KMS-11 (cell line): ENCODE measurements around the gene HOXB13.

Source experiments
- H2AFZ ChIP-seq: fragments of 200-600 bp; sonication (generic); 2 replicates; pipeline ENCODE4 v1.6.1; 2016; ENCODE audit warnings: antibody characterized with exemption, mixed run types, low read depth
- H3K27ac ChIP-seq: fragments of 200-600 bp; sonication (generic); 2 replicates; pipeline ENCODE4 v1.6.1; 2016; ENCODE audit warnings: mild to moderate bottlenecking, mixed run types
- H3K27me3 ChIP-seq: fragments of 200-600 bp; sonication (generic); 2 replicates; pipeline ENCODE4 v1.6.1; 2017; ENCODE audit warnings: mild to moderate bottlenecking, low read depth, mixed run types, moderate library complexity; ENCODE audit not compliant: insufficient read depth
- H3K36me3 ChIP-seq: fragments of 200-600 bp; sonication (generic); 2 replicates; pipeline ENCODE4 v1.6.1; 2017; ENCODE audit warnings: mild to moderate bottlenecking, mixed run types; ENCODE audit not compliant: insufficient read depth
- H3K4me1 ChIP-seq: fragments of 200-600 bp; sonication (generic); 2 replicates; pipeline ENCODE4 v1.6.1; 2016; ENCODE audit warnings: mild to moderate bottlenecking, low read depth, mixed run types; ENCODE audit not compliant: poor library complexity, severe bottlenecking
- H3K4me2 ChIP-seq: fragments of 200-600 bp; sonication (generic); 2 replicates; pipeline ENCODE4 v1.7.0; 2016; ENCODE audit warnings: mild to moderate bottlenecking, mixed run types
- H3K4me3 ChIP-seq: fragments of 200-600 bp; sonication (generic); IDR thresholded peaks from 2 replicates; pipeline ENCODE4 v1.6.1; 2017; ENCODE audit warnings: low read depth, low read length, mixed read lengths; ENCODE audit not compliant: insufficient read depth
- H3K79me2 ChIP-seq: fragments of 200-600 bp; sonication (generic); 2 replicates; pipeline ENCODE4 v1.6.1; 2016; ENCODE audit warnings: low read depth, mixed run types; ENCODE audit not compliant: insufficient read depth
- H3K9ac ChIP-seq: fragments of 200-600 bp; sonication (generic); 2 replicates; pipeline ENCODE4 v1.6.1; 2016; ENCODE audit warnings: mild to moderate bottlenecking, mixed run types
- H4K20me1 ChIP-seq: fragments of 200-600 bp; sonication (generic); 2 replicates; pipeline ENCODE4 v1.6.1; 2016; ENCODE audit warnings: mild to moderate bottlenecking, mixed run types; ENCODE audit not compliant: insufficient read depth
- TF ChIP-seq, protein P1 (sequence below): fragments of 200-600 bp; sonication (generic); conservative IDR thresholded peaks from 2 replicates; pipeline ENCODE4 v1.6.1; 2017; ENCODE audit warnings: low read depth, mild to moderate bottlenecking, antibody characterized with exemption, low read length, moderate library complexity, mixed read lengths

The HOXB13 gene

DNA sequence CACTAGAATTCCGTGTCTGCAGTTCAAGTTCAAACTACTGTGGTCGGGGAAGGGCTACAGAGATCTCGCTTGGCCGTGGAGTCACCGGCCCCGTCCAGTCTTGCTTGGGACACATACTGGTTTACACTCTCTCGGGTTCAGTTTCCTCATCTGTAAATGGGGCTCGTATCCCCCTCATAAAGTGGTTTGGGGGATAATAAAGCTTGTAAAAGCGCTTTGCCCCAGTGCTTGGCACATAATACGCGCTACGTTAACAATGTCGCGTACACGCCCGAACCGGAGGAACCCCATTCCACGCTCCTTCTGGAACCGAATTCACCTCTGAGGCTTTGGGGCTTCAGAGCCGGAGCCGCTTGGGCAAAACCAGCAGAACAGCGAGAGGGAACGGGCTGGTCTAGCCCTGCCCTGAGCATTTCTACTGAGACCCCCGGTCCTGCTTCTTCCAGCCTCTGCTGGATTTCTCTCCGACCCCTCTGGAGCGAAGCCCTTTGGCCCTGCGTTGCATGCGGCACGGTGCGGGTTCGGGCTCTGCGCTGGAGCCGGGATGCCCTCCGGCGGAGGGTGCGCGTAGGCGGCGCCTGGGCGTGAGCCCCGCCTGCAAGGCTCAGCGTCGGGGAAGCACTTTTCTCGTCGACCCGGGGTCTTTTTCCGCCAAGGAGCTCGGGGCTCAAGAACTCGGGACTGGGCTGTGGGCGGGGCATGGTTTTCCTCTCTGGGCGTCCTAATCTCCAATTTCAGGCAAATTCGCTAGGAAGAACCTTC lies 26.1 kb upstream of the HOXB13 start:
- Histone ChIP-seq H4K20me1 (no peaks in the 10 kb centered on the region), H3K4me1 (no peaks in the 10 kb centered on the region), H3K4me3 (no peak overlapping the region), H3K27me3 (peaks cover 17% of the 10 kb centered on the region; the same call in 1 of the 2 replicates), H3K4me2 (no peak overlapping the region), H2AFZ (no peak overlapping the region), H3K36me3 (no peaks in the 10 kb centered on the region), H3K27ac (no peak overlapping the region), H3K9ac (no peak overlapping the region), H3K79me2 (no peaks in the 10 kb centered on the region)
- TF ChIP-seq, protein P1, sequence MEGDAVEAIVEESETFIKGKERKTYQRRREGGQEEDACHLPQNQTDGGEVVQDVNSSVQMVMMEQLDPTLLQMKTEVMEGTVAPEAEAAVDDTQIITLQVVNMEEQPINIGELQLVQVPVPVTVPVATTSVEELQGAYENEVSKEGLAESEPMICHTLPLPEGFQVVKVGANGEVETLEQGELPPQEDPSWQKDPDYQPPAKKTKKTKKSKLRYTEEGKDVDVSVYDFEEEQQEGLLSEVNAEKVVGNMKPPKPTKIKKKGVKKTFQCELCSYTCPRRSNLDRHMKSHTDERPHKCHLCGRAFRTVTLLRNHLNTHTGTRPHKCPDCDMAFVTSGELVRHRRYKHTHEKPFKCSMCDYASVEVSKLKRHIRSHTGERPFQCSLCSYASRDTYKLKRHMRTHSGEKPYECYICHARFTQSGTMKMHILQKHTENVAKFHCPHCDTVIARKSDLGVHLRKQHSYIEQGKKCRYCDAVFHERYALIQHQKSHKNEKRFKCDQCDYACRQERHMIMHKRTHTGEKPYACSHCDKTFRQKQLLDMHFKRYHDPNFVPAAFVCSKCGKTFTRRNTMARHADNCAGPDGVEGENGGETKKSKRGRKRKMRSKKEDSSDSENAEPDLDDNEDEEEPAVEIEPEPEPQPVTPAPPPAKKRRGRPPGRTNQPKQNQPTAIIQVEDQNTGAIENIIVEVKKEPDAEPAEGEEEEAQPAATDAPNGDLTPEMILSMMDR, result no peak

DNA sequence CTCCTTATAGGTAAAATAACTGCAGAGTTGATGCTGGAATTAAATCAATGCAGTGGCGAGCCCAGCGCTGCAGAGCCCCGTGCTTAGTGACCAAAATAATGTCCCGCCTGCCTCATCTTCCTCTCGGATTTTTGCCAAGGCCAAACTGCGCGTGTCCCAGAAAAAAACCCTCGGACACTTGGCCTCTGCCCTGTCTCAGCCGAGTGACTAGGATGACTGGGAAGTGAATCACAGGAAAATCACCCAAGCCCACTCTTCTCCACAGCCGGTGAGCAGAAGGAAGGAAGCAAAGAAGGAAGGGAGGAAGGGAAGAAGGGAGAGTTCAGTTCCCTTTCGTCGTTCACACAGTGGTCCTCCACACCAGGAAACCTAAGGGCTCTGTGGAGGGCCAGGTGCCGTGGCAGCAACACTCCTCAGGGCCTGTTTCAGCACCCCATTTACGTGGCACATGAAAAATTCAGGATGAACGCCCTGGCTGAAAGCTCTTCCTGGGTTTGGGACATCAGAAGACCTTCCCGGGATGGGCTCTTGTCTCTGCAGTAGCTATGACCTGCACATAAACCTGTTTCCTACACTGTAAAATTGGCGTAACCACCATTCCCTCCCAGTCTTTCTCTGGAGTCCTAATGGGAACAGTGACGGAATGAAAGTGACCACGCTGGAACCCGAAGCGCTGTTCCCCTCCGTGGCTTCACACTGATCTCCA lies 25.4 kb upstream of the HOXB13 start:
- Histone ChIP-seq H3K4me2 (no peak overlapping the region), H3K27ac (no peak overlapping the region), H4K20me1 (no peaks in the 10 kb centered on the region), H2AFZ (no peak overlapping the region), H3K36me3 (no peaks in the 10 kb centered on the region), H3K4me3 (no peak overlapping the region), H3K27me3 (peaks cover 17% of the 10 kb centered on the region; the same call in 1 of the 2 replicates), H3K4me1 (no peaks in the 10 kb centered on the region), H3K79me2 (no peaks in the 10 kb centered on the region), H3K9ac (no peak overlapping the region)
- TF ChIP-seq, protein P1, result no peak

DNA sequence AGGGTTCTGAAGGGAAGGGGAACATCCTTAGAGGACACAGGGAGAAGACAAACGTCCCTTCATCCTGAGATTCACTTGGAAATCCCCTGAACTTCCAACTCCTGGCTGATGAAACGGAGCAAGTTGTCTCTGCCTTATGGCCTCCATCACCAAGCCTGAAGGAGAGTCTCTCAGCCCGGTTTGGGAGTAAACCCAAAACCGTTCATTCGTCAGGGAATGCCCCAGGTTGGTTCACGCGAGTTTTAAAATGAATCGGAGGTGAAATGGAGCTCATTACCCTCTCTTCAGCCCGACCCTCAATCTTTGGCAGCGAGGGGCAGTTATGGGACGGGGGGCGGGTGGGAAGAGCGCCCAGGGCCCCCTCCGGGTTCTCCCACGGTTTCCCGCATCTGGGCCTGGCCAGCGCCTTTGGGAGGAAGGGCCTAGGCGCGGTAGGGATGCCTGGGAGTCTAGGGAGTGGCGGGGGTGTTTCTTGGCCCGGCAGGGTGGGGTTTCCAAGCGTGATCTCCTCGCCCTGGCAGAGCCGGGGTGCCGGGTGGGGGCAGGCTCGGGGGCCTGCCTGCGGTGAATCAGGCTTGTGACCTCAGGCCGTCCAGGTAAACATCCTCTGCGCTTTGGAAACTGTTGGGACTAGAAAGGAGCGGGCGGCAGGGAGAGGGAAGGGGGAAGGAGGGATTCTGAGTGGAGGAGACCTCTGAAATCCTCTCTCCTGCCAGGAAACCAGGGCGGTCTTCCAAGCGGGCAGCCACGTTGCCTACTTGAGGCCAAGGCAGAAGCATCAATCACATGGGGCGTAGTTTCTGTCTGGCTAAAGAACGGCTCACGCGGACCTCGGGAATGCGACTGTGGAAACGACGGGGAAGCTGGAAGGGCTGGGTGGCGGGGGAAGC lies 24.1 kb upstream of the HOXB13 start:
- Histone ChIP-seq H3K27me3 (peaks cover 17% of the 10 kb centered on the region; the same call in 1 of the 2 replicates), H3K4me2 (no peak overlapping the region), H3K36me3 (no peaks in the 10 kb centered on the region), H3K79me2 (no peaks in the 10 kb centered on the region), H3K27ac (no peak overlapping the region), H2AFZ (no peak overlapping the region), H3K4me1 (no peaks in the 10 kb centered on the region), H3K4me3 (no peak overlapping the region), H3K9ac (no peak overlapping the region), H4K20me1 (no peaks in the 10 kb centered on the region)
- TF ChIP-seq, protein P1, result no peak

DNA sequence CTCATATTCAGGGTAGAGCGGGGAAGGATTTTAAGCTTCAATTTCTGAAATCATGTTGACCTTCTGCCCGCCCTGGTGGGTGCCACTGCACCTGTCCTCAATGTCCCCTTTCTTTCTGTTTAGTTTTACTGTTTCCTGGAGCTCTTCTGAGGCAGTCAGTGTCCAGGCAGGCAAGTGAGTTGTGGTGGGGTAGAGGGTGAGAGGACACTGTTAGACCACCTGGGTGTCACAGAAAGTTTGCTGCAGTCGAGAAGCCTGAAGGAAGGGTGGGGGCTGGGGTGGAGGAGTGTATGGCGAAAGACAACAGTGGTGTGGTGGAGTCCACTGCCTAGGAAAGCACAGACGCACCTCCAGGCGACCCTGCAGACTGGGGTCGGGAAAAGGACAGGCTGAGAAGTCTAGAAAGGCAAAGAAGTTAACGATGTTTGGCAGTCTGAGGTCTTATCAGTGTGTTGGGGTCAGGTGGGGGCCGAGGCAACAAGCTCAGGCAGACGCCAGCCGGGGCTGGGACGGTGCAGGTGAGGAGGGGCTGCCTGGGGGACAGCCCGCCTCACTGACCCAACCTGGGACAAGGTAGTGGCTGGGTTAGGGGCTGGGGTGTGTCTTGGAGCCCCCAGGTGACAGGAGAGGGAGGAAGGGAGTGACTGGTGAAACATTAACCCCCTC lies 23.3 kb upstream of the HOXB13 start:
- Histone ChIP-seq H3K36me3 (no peaks in the 10 kb centered on the region), H4K20me1 (no peaks in the 10 kb centered on the region), H3K27ac (no peak overlapping the region), H3K9ac (no peak overlapping the region), H3K4me1 (no peaks in the 10 kb centered on the region), H3K4me2 (no peak overlapping the region), H2AFZ (no peak overlapping the region), H3K27me3 (peaks cover 17% of the 10 kb centered on the region; the same call in 1 of the 2 replicates), H3K79me2 (no peaks in the 10 kb centered on the region), H3K4me3 (no peak overlapping the region)
- TF ChIP-seq, protein P1, result no peak
